Neuronal stem cell (in vitro differentiated cells): Measurements from ENCODE around the gene DUSP9.
"Not testable (repeated sequence)": the region's sequence is repeated elsewhere in the genome, so short reads cannot be mapped to it uniquely, and the experiment has no call there.

Source experiments
- DNase-seq: peaks from one replicate; pipeline ENCODE4 v3.0.0-alpha.2; 2013; ENCODE audit warnings: low spot score
- H2AFZ ChIP-seq: one replicate; pipeline ENCODE4 v1.6.1; 2013; ENCODE audit warnings: mild to moderate bottlenecking, low read length, inconsistent platforms
- H2AK5ac ChIP-seq: 2 replicates; pipeline ENCODE4 v1.6.1; 2013; ENCODE audit warnings: low read depth, mild to moderate bottlenecking, inconsistent platforms, low read length, moderate library complexity, mixed read lengths
- H2BK120ac ChIP-seq: 2 replicates; pipeline ENCODE4 v1.6.1; 2013; ENCODE audit warnings: low read depth, mild to moderate bottlenecking, inconsistent platforms, low read length, moderate library complexity, mixed read lengths
- H2BK12ac ChIP-seq: one replicate; pipeline ENCODE4 v1.6.1; 2013; ENCODE audit warnings: low read length, inconsistent platforms
- H2BK15ac ChIP-seq: 2 replicates; pipeline ENCODE4 v1.6.1; 2013; ENCODE audit warnings: mild to moderate bottlenecking, low read length, inconsistent platforms, mixed read lengths
- H2BK5ac ChIP-seq: one replicate; pipeline ENCODE4 v1.6.1; 2013; ENCODE audit warnings: inconsistent platforms, mild to moderate bottlenecking, low read length, moderate library complexity
- H3K14ac ChIP-seq: one replicate; pipeline ENCODE4 v1.6.1; 2013; ENCODE audit warnings: low read length, inconsistent platforms
- H3K18ac ChIP-seq: 2 replicates; pipeline ENCODE4 v1.6.1; 2013; ENCODE audit warnings: low read length, inconsistent platforms
- H3K23ac ChIP-seq: 2 replicates; pipeline ENCODE4 v1.6.1; 2013; ENCODE audit warnings: low read depth, mild to moderate bottlenecking, mixed read lengths, low read length, inconsistent platforms; ENCODE audit not compliant: poor library complexity
- H3K27ac ChIP-seq: replicated peaks from 3 replicates; pipeline ENCODE4 v1.5.1; 2013; ENCODE audit warnings: low read length, inconsistent platforms
- H3K27me3 ChIP-seq, 3 experiments: 2 replicates each; pipeline ENCODE4 v1.6.1; 2013; ENCODE audit warnings: low read length in 3 of 3, mild to moderate bottlenecking in 2 of 3, inconsistent platforms in 1 of 3, low read depth in 1 of 3, mixed read lengths in 1 of 3, moderate library complexity in 1 of 3; ENCODE audit not compliant: control insufficient read depth in 3 of 3, insufficient read depth in 3 of 3
- H3K36me3 ChIP-seq, 2 donors: replicated peaks in 1 of 2; 2 replicates each; pipeline ENCODE4 v1.6.1; 2013; ENCODE audit warnings: low read length in 2 of 2; ENCODE audit not compliant: control insufficient read depth in 2 of 2, insufficient read depth in 2 of 2
- H3K4ac ChIP-seq: 2 replicates; pipeline ENCODE4 v1.6.1; 2013; ENCODE audit warnings: inconsistent platforms, mild to moderate bottlenecking, low read length, moderate library complexity
- H3K4me1 ChIP-seq, 2 donors: 1 replicate in 1 of 2; 2 replicates in 1 of 2; pipeline ENCODE4 v1.6.1; 2013; ENCODE audit warnings: low read length in 2 of 2, low read depth in 1 of 2; ENCODE audit not compliant: control insufficient read depth in 2 of 2, insufficient read depth in 1 of 2
- H3K4me2 ChIP-seq: one replicate; pipeline ENCODE4 v1.6.1; 2013; ENCODE audit warnings: mild to moderate bottlenecking, low read length, inconsistent platforms; ENCODE audit not compliant: insufficient read depth, poor library complexity, severe bottlenecking
- H3K4me3 ChIP-seq, 2 donors: 2 replicates each; pipeline ENCODE4 v1.5.1; 2013; ENCODE audit warnings: low read length in 2 of 2, mild to moderate bottlenecking in 2 of 2, inconsistent platforms in 1 of 2, moderate library complexity in 1 of 2
- H3K79me1 ChIP-seq: one replicate; pipeline ENCODE4 v1.6.1; 2013; ENCODE audit warnings: low read depth, mild to moderate bottlenecking, inconsistent platforms, low read length, moderate library complexity
- H3K9ac ChIP-seq: one replicate; pipeline ENCODE4 v1.6.1; 2013; ENCODE audit warnings: mild to moderate bottlenecking, low read depth, low read length, inconsistent platforms; ENCODE audit not compliant: poor library complexity
- H3K9me3 ChIP-seq, 2 donors: replicated peaks in 1 of 2; 2 replicates each; pipeline versions ENCODE3 to v1.6.1; 2013; ENCODE audit warnings: low read length in 2 of 2, mild to moderate bottlenecking in 2 of 2, inconsistent platforms in 1 of 2, low read depth in 1 of 2, mixed read lengths in 1 of 2, moderate library complexity in 1 of 2; ENCODE audit not compliant: control insufficient read depth in 2 of 2, insufficient read depth in 1 of 2
- H4K8ac ChIP-seq: one replicate; pipeline ENCODE4 v1.6.1; 2013; ENCODE audit warnings: low read depth, mild to moderate bottlenecking, inconsistent platforms, low read length, moderate library complexity
- H4K91ac ChIP-seq: one replicate; pipeline ENCODE4 v1.6.1; 2013; ENCODE audit warnings: low read length, low read depth, mild to moderate bottlenecking, inconsistent platforms; ENCODE audit not compliant: poor library complexity
- WGBS, 2 donors: extraction: QIAGEN DNeasy Blood & Tissue Kit; methylation state at CpG; one replicate each; pipeline ENCODE4 v1.1.7; 2013; ENCODE audit warnings: missing lambda C conversion rate in 2 of 2, mixed read lengths in 1 of 2; ENCODE audit not compliant: insufficient read length in 2 of 2, insufficient replicate concordance in 1 of 2; ENCODE audit errors: extremely low coverage in 2 of 2; 5-methylcytosine and 5-hydroxymethylcytosine counted together

DUSP9 gene

DNA sequence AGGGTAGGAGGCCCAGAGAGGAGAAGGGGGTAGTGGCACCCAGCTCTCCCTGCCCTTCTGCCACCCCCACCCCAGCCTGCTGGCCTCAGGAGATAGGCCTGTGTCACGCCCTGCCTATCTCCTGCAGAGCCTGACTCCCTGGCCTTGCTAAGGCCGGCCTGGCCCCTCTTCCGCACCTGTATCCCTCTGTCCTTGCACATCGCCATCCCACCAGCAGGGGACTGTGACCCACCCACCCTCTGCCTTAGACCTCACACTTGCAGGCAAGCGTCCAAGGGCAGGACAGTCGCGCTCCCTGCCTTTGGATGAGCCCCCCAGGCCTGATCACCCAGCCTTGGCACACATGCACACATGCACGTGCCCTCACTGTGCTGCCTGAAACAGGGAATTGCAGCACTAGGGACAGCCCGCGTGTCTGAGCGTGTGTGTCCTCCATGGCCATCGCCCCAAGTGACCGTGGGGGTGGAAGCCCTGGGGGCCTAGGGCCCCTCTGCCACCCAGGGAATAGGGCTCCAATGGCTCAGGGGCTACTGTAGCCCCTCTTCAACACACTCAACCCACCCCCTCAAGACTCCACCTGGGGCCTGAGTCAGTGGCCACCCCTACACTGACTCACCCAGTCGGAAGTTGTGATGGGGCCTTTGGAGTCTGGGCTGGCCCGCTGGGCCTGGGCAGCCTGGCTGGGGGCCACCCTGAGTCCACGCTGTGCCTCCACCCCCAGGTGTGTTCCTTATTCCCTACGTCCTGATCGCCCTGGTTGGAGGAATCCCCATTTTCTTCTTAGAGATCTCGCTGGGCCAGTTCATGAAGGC lies 42.9 kb downstream of the DUSP9 start:
- no CpG with 5 or more reads among the region's 19 CpGs for WGBS, 2 donors
- no peak overlapping the region for H2BK15ac ChIP-seq
- H2BK5ac ChIP-seq: no peak overlapping the region
- H3K9me3 ChIP-seq: no peaks in the 10 kb centered on the region
- no peak overlapping the region for H3K4ac ChIP-seq
- H4K91ac ChIP-seq: no peak overlapping the region
- H2AFZ ChIP-seq: no peak overlapping the region
- H3K27ac ChIP-seq: no peak overlapping the region
- peaks cover 16 to 18% of the 10 kb centered on the region in 2 donors for H3K4me1 ChIP-seq
- no peak overlapping the region for H3K23ac ChIP-seq
- H4K8ac ChIP-seq: no peak overlapping the region
- H3K14ac ChIP-seq: peak overlapping the region; percentile 38
- no peak for DNase-seq
- H3K4me3 ChIP-seq: peak overlapping the region; percentile 62 to 84
- no peaks in the 10 kb centered on the region for H3K27me3 ChIP-seq
- no peak overlapping the region for H2AK5ac ChIP-seq
- peak overlapping the region; percentile 62 for H3K4me2 ChIP-seq
- H3K79me1 ChIP-seq: peaks cover 16% of the 10 kb centered on the region
- H3K18ac ChIP-seq: no peak overlapping the region
- peaks cover 11 to 46% of the 10 kb centered on the region in 2 donors for H3K36me3 ChIP-seq
- no peak overlapping the region for H2BK12ac ChIP-seq
- peak overlapping the region; percentile 90 for H3K9ac ChIP-seq
- H2BK120ac ChIP-seq: no peak overlapping the region

DNA sequence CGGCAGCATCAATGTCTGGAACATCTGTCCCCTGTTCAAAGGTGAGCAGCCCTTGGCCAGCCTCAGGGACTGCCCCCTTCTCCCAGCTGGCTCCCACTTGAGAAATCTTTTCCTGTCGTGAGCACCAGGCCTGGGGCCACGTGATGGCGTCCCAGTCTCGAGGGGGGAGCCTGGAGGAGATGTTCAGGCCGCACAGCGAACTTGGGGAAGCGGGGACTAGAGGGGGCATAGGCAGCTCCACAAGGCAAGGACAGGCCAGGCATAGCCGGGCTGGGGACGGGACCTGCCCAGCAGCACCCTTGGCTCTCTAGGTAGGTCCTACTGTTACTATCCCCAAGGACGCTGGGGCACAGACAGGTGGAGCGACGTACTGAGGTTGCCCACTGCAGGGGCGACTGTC lies 43.5 kb downstream of the DUSP9 start:
- Histone ChIP-seq H2AK5ac (no peak overlapping the region), H3K27ac (no peak overlapping the region), H4K8ac (no peak overlapping the region), H3K9me3 (no peaks in the 10 kb centered on the region), H3K4me3 (peak overlapping the region in 1 of 2 donors; percentile 62), H3K18ac (no peak overlapping the region), H3K79me1 (peaks cover 15% of the 10 kb centered on the region), H3K27me3 (no peaks in the 10 kb centered on the region), H3K14ac (no peak overlapping the region), H3K4me1 (peaks cover 14 to 17% of the 10 kb centered on the region in 2 donors), H3K36me3 (peaks cover 11 to 51% of the 10 kb centered on the region in 2 donors), H3K23ac (no peak overlapping the region), H2AFZ (no peak overlapping the region), H2BK15ac (no peak overlapping the region), H4K91ac (no peak overlapping the region), H3K9ac (no peak overlapping the region), H3K4me2 (peak overlapping the region; percentile 13), H3K4ac (no peak overlapping the region), H2BK12ac (no peak overlapping the region), H2BK120ac (no peak overlapping the region), H2BK5ac (no peak overlapping the region)
- no CpG with 5 or more reads among the region's 14 CpGs for WGBS, 2 donors
- DNase-seq: no peak

DNA sequence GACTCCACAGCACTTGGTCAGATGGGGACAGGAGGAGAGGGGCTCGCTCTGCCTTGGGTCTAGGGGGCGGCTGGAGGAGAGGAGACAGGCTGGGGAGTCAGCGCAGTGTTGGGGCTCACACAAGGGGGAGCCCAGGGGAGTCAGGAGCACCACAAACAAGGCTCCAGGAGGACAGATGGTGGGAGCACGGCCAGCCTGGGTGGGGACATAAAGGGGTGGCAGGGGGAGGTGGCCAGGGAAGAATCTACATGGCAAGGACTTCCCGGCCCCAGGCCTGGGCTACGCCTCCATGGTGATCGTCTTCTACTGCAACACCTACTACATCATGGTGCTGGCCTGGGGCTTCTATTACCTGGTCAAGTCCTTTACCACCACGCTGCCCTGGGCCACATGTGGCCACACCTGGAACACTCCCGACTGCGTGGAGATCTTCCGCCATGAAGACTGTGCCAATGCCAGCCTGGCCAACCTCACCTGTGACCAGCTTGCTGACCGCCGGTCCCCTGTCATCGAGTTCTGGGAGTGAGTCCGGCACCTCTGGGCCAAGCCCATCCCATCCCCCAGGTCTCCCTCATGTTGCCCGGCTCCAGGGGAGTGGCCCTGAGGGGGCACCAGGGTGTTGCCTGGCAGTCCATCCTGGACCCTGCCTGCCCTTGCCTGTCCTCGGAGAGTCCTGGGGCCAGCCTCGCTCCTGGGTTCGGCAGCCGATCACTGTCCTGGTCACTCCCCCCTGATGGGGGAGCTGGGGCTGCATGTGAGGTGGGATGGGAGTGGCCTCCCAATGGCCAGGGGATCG lies 44.2 kb downstream of the DUSP9 start:
- Histone ChIP-seq H3K4me3 (peak overlapping the region in 1 of 2 donors; percentile 12), H3K36me3 (peaks cover 11 to 58% of the 10 kb centered on the region in 2 donors), H3K79me1 (peaks cover 12% of the 10 kb centered on the region), H3K4me2 (peak overlapping the region; percentile 25)
- not testable (repeated sequence) for H3K18ac ChIP-seq, H3K23ac ChIP-seq, DNase-seq, H2BK120ac ChIP-seq, H2BK5ac ChIP-seq, H2BK15ac ChIP-seq, H4K8ac ChIP-seq, H3K4me1 ChIP-seq, H3K27ac ChIP-seq, H3K9ac ChIP-seq, H2BK12ac ChIP-seq, H3K27me3 ChIP-seq, H3K14ac ChIP-seq, H2AFZ ChIP-seq, H2AK5ac ChIP-seq, H3K9me3 ChIP-seq, H4K91ac ChIP-seq, H3K4ac ChIP-seq
- no CpG with 5 or more reads among the region's 21 CpGs for WGBS, 2 donors

DNA sequence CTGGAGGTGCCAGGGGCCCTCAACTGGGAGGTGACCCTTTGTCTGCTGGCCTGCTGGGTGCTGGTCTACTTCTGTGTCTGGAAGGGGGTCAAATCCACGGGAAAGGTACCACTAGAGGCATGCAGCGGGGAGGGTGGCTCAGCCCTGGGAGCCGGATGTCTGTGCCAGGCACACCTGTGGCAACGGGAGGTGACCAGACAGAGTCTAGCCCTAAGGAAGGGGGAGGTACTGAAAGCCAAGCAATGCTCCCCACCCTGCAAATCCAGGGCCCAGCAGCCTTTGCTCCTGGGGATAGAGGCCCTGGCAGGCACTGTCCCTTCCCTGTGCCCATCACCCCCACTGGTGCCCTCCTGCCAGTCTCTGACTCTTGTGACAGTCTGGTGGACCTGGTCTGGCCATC lies 45.0 kb downstream of the DUSP9 start:
- Histone ChIP-seq H2AK5ac (no peak overlapping the region), H4K8ac (no peak overlapping the region), H2BK15ac (no peak overlapping the region), H2BK12ac (no peak overlapping the region), H2BK5ac (no peak overlapping the region), H3K27ac (no peak overlapping the region), H3K9me3 (no peaks in the 10 kb centered on the region), H4K91ac (no peak overlapping the region), H3K9ac (no peak overlapping the region), H3K36me3 (peaks cover 11 to 59% of the 10 kb centered on the region in 2 donors), H3K27me3 (no peaks in the 10 kb centered on the region), H3K4ac (no peak overlapping the region), H3K4me3 (no peak overlapping the region), H3K23ac (no peak overlapping the region), H3K14ac (no peak overlapping the region), H3K79me1 (peaks cover 12% of the 10 kb centered on the region), H2AFZ (no peak overlapping the region), H3K4me2 (no peak overlapping the region), H3K4me1 (peaks cover 3 to 4% of the 10 kb centered on the region in 2 donors), H2BK120ac (no peak overlapping the region), H3K18ac (no peak overlapping the region)
- WGBS, 2 donors: no CpG with 5 or more reads among the region's 4 CpGs
- DNase-seq: no peak
